Testis (tissue), 2 donors: Measurements from ENCODE around the gene CACNB2.

Experiments used
- POLR2A ChIP-seq: fragments of 450-650 bp; IDR thresholded peaks from one replicate; pipeline ENCODE4 v1.6.1; 2017; ENCODE audit warnings: antibody characterized with exemption, mild to moderate bottlenecking, moderate library complexity
- TF ChIP-seq, protein P1 (sequence below), 3 experiments: fragments of 450-650 bp in 2 of 3; fragments of 200-600 bp in 1 of 3; sonication (generic) in 1 of 3; IDR thresholded peaks; one replicate each; pipeline ENCODE4 v1.5.1; 2016 to 2019; ENCODE audit warnings: antibody characterized with exemption in 3 of 3, mild to moderate bottlenecking in 2 of 3, moderate library complexity in 1 of 3

DNA sequence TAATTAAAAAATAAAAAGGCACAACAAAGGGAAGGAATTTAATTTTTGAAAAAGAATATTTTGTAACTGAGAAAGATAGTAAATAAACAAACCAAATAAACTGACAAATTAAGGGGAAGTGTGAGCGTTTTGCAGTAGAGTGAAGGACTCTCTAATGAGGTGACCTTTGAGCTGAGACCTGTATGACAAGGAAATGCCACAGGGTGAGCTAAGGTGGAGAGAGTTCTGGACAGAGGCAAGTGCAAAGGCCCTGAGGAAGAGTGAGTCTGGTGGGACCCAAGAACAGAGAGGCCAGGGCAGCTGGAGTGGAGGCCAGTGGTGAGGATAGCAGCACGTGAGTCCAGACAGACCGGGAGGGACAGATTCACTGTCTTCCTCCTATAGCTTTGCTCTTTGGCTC is 179.4 kb downstream of the CACNB2 start:
- TF ChIP-seq POLR2A, result no peak
- TF ChIP-seq, protein P1, sequence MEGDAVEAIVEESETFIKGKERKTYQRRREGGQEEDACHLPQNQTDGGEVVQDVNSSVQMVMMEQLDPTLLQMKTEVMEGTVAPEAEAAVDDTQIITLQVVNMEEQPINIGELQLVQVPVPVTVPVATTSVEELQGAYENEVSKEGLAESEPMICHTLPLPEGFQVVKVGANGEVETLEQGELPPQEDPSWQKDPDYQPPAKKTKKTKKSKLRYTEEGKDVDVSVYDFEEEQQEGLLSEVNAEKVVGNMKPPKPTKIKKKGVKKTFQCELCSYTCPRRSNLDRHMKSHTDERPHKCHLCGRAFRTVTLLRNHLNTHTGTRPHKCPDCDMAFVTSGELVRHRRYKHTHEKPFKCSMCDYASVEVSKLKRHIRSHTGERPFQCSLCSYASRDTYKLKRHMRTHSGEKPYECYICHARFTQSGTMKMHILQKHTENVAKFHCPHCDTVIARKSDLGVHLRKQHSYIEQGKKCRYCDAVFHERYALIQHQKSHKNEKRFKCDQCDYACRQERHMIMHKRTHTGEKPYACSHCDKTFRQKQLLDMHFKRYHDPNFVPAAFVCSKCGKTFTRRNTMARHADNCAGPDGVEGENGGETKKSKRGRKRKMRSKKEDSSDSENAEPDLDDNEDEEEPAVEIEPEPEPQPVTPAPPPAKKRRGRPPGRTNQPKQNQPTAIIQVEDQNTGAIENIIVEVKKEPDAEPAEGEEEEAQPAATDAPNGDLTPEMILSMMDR (IDR thresholded peaks at IDR 0.05), result no peak
